ENCODE results near the gene SCAF8.
"Not testable (repeated sequence)": the region's sequence is repeated elsewhere in the genome, so short reads cannot be mapped to it uniquely, and the experiment has no call there.

SCAF8 gene

DNA sequence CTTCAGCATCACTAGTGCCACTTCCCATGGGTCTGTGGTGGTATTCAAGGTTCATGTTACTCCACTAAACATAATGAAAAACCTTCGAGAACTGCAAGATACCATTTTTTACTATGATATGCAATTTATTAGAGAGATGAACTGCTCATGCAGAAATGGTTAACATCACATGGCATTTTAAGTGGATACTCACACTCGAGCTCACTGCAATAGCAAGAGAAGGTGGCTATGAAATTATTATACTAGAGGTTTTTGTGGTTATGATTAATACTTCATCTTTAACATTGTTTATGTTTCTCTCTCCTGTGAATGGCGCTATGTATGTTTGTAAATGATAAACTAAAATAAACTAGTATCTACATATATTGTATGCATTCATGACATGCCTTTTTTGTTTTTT lies 35.1 kb downstream of the SCAF8 start:
- H3K4me3 Mint-ChIP-seq = peak overlapping the region in 1 of 2 donors; percentile 13
- no peaks in the 10 kb centered on the region for H3K9me3 Mint-ChIP-seq
- H3K27me3 Mint-ChIP-seq = no peaks in the 10 kb centered on the region
- peak overlapping the region in 1 of 2 donors; percentile 59 for H3K27ac Mint-ChIP-seq
- ATAC-seq (replicated peaks) (no peak), DNase-seq (no peak)
- peaks cover 56 to 83% of the 10 kb centered on the region in 2 donors for H3K4me1 Mint-ChIP-seq (ENCODE audit: low read depth in 2 of 2)
- H3K36me3 Mint-ChIP-seq (ENCODE audit: insufficient read depth) = peaks cover 27% of the 10 kb centered on the region

DNA sequence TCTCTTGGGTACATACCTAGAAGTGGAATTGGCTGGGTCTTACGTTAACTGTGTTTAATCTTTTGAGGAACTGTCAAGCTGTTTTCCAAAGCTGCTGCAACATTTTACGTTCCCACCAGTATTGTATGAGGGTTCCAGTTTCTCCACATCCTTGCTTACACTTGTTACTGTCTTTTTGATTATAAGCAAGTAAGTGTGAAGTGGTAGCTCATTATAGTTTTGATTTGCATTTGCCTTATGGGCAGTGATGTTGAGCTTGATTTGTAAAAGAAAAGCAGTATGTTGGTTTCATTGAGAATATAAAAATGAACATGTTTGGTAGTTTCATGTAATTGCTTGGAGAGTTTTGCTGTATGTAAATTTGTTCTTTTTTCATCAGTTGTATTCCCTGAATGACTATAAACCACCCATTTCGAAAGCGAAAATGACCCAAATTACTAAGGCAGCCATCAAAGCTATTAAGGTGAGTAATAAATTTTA lies 40.4 kb downstream of the SCAF8 start:
- H3K27me3 Mint-ChIP-seq = no peaks in the 10 kb centered on the region
- DNase-seq (no peak), ATAC-seq (replicated peaks) (peak; percentile 65)
- H3K4me3 Mint-ChIP-seq = peak overlapping the region; percentile 20 to 45
- H3K36me3 Mint-ChIP-seq (ENCODE audit: insufficient read depth) = peaks cover 27% of the 10 kb centered on the region
- H3K9me3 Mint-ChIP-seq = no peaks in the 10 kb centered on the region
- H3K27ac Mint-ChIP-seq = peak overlapping the region; percentile 63 to 87
- H3K4me1 Mint-ChIP-seq (ENCODE audit: low read depth in 2 of 2) = peaks cover 27 to 49% of the 10 kb centered on the region in 2 donors

DNA sequence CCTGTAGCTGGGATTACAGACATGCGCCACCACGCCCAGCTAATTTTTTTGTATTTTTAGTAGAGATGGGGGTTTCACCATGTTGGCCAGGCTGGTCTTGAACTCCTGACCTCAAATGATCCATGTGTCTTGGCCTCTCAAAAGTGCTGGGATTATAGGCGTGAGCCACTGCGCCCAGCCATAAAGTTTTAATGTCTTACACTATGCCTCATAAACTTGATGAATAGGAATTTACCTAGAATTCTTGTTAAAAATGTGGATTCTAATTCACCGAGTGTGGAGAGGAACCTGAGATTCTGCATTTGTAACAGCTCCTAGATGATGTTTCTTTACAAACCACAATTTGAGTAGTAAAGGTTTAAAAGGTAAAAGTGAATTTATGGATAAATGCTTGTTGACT lies 45.9 kb downstream of the SCAF8 start:
- not testable (repeated sequence) for H3K27ac Mint-ChIP-seq; DNase-seq; H3K27me3 Mint-ChIP-seq; H3K9me3 Mint-ChIP-seq; ATAC-seq (replicated peaks)
- H3K36me3 Mint-ChIP-seq (ENCODE audit: insufficient read depth) = peaks cover 49% of the 10 kb centered on the region
- H3K4me1 Mint-ChIP-seq (ENCODE audit: low read depth in 2 of 2) = peaks cover 20 to 45% of the 10 kb centered on the region in 2 donors
- H3K4me3 Mint-ChIP-seq = peak overlapping the region in 1 of 2 donors; percentile 8

DNA sequence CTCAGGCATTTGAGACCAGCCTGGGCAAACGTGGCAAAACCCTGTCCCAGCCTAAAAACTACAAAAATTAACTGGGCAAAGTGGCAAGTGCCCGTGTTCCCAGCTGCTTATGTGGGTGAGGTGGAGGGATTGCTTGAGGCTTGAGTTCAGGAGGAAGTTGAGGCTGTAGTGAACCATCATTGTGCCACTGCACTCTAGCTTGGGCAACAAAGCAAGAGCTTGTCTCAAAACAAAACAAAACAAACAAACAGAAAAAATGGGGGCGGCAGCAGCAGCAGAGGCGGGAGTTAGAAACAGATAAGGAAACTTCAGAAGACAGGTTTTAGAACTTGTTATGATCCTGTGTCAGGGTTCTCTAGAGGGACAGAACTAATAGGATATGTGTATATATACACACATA lies 49.0 kb downstream of the SCAF8 start:
- H3K36me3 Mint-ChIP-seq (ENCODE audit: insufficient read depth) = peaks cover 45% of the 10 kb centered on the region
- H3K4me3 Mint-ChIP-seq = no peak overlapping the region
- H3K4me1 Mint-ChIP-seq (ENCODE audit: low read depth in 2 of 2) = peaks cover 32 to 60% of the 10 kb centered on the region in 2 donors
- no peaks in the 10 kb centered on the region for H3K27me3 Mint-ChIP-seq
- H3K27ac Mint-ChIP-seq = peak overlapping the region; percentile 9 to 47
- no peaks in the 10 kb centered on the region for H3K9me3 Mint-ChIP-seq
- DNase-seq = no peak
- ATAC-seq (replicated peaks) = no peak

DNA sequence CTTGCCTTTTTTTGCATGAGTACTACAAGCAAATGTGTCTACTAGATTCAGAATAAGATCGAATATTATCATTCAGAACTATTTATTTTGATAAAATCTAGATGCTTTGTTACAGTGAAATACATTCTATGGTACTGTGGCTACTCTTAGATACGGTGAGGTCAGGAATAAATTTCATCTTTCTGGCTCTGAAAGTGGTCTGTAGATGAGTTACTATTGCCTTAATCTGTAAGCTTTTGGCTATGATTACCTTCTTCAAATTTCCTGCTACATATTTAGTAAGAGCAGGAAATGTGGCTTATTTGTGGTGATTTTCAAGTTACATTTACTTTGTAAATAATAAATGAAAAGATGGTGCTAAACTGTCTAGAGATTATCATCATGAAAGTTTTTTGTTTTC lies 50.0 kb downstream of the SCAF8 start:
- Mint-ChIP-seq H3K4me1 (ENCODE audit: low read depth in 2 of 2) (peaks cover 32 to 64% of the 10 kb centered on the region in 2 donors), H3K4me3 (no peak overlapping the region), H3K27me3 (no peaks in the 10 kb centered on the region), H3K36me3 (ENCODE audit: insufficient read depth) (peaks cover 54% of the 10 kb centered on the region), H3K27ac (peak overlapping the region in 1 of 2 donors; percentile 62), H3K9me3 (no peaks in the 10 kb centered on the region)
- ATAC-seq (replicated peaks) (no peak), DNase-seq (no peak)

DNA sequence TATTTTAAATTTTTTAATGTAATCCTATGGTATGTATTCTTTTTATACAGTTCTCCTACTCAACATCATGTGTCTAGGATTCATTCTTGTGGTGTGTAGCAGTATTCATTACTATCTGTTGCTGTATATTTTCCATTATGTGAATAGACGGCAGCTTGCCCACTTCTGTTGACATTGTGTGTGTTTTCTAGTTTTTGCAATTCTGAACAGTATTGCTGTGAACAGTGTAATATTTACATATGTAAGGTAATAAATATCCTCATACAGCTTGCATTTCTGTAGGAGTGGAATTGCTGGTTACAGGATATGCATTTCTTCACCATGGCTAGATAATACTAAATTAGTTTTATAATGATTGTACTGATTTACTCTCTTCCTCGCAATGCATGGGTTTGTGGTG lies 51.9 kb downstream of the SCAF8 start:
- DNase-seq (no peak), ATAC-seq (replicated peaks) (no peak)
- Mint-ChIP-seq H3K36me3 (ENCODE audit: insufficient read depth) (peaks cover 53% of the 10 kb centered on the region), H3K27ac (no peak overlapping the region), H3K4me3 (no peak overlapping the region), H3K9me3 (no peaks in the 10 kb centered on the region), H3K27me3 (no peaks in the 10 kb centered on the region), H3K4me1 (ENCODE audit: low read depth in 2 of 2) (peaks cover 32 to 55% of the 10 kb centered on the region in 2 donors)

DNA sequence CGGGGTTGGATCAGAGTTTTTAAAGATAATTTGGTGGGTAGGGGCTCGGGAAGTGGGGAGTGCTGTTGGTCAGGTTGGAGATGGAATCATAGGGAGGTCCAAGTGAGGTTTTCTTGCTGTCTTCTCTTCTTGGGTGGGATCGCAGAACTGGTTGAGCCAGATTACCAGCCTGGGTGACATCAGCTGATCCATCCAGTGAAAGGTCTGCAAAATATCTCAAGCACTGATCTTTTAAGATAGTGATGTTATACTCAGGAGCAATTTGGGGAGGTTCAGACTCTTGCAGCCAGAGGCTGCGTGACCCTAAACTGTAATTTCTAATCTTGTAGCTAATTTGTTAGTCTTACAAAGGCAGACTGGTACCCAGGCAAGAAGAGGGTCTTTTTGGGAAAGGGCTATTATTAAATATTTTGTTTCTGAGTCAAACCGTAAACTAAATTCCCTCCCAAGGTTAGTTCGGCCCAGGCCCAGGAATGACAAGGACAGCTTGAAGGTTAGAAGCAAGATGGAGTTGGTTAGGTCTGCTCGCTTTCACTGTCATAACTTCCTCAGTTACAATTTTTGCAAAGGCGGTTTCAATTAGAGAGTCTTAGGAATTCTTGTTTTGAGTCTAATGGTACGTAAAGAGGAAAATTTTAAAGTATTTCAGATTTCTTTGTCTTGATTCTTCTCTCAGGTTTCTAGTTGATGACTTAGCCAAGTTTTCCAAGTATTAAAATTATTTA lies 53.1 kb downstream of the SCAF8 start:
- H3K4me3 Mint-ChIP-seq = no peak overlapping the region
- DNase-seq = no peak
- H3K36me3 Mint-ChIP-seq (ENCODE audit: insufficient read depth) = peaks cover 59% of the 10 kb centered on the region
- no peak for ATAC-seq (replicated peaks)
- H3K27ac Mint-ChIP-seq = no peak overlapping the region
- H3K4me1 Mint-ChIP-seq (ENCODE audit: low read depth in 2 of 2) = peaks cover 24 to 50% of the 10 kb centered on the region in 2 donors
- H3K27me3 Mint-ChIP-seq = no peaks in the 10 kb centered on the region
- no peaks in the 10 kb centered on the region for H3K9me3 Mint-ChIP-seq

DNA sequence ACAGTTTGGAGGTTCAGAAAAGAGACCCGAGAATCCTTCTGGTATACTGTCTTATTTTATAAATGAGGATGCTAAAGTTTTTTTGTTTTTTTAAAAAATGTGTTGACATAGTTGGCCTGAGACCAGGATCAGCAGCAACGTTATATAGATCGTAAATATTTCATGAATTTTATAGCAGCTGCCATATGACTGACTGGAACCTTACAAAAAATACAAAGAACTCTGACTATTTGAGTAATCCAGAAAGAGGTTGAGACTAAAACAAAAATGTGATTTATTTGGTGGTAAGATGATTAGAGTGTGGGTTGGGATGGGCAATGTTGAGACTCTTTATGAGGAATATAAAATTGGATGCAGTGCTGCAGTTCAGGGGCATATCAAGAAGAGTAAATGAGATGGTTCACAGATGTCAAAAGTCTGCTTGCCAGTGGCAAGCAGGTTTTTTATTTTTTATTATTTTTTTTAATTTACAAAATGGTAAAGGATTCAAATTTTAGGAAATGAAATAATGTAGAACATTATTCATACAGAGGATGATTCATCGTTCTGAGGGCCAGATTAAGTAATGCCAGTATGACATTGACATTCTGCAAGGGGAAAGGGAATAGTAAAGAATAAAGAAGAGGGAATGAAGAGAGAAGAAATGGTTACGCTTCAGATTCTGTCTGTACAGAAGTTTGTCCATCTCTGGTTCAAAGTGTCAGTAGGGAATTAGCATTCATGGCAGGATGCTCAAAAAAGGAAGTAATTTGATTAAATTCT lies 58.5 kb downstream of the SCAF8 start:
- H3K4me1 Mint-ChIP-seq (ENCODE audit: low read depth in 2 of 2) = peaks cover 4 to 34% of the 10 kb centered on the region in 2 donors
- H3K4me3 Mint-ChIP-seq = no peak overlapping the region
- peaks cover 65% of the 10 kb centered on the region for H3K36me3 Mint-ChIP-seq (ENCODE audit: insufficient read depth)
- H3K27me3 Mint-ChIP-seq = no peaks in the 10 kb centered on the region
- no peaks in the 10 kb centered on the region for H3K9me3 Mint-ChIP-seq
- ATAC-seq (replicated peaks) = no peak
- H3K27ac Mint-ChIP-seq = peak overlapping the region; percentile 38 to 49
- DNase-seq = no peak

DNA sequence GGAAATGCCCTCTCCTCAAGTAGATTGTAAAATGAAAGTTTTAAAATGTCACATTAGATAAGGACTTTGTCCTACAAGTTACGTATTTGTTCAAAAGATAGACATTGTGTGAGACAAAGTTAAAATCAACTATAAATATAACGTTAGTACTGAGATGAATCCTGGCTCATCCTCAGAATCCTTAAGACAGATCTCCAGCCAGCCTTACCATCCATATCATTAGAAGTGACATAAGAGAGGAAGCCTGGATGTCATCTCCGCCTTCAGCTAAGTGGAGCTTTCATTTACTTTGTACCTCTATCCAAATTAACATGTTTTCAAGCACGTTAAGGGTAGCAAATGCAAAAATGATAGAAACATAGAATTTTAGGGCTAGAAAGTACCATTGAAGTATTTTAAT lies 59.1 kb downstream of the SCAF8 start:
- no peak overlapping the region for H3K4me3 Mint-ChIP-seq
- H3K4me1 Mint-ChIP-seq (ENCODE audit: low read depth in 2 of 2) = peaks cover 0 to 29% of the 10 kb centered on the region in 2 donors
- peaks cover 65% of the 10 kb centered on the region for H3K36me3 Mint-ChIP-seq (ENCODE audit: insufficient read depth)
- no peaks in the 10 kb centered on the region for H3K9me3 Mint-ChIP-seq
- DNase-seq = no peak
- H3K27ac Mint-ChIP-seq = no peak overlapping the region
- no peaks in the 10 kb centered on the region for H3K27me3 Mint-ChIP-seq
- no peak for ATAC-seq (replicated peaks)

DNA sequence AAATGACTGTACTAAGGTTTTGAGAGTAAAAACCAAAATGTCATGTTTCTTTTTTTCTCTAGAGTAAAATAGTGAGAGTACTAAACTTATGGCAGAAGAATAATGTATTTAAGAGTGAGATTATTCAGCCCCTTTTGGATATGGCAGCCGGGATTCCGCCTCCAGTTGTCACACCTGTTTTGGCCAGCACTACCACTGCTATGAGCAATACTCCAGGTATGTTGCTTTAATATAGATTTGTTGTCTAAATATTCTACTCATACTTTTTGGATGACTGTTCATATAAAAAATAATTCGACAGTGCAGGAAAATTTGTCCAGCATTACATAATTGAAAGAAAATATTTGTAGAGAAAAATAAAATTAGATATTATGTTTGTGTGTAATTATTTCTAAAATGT lies 59.5 kb downstream of the SCAF8 start:
- Mint-ChIP-seq H3K27me3 (no peaks in the 10 kb centered on the region), H3K4me1 (ENCODE audit: low read depth in 2 of 2) (peaks cover 0 to 26% of the 10 kb centered on the region in 2 donors), H3K4me3 (no peak overlapping the region), H3K27ac (no peak overlapping the region), H3K9me3 (no peaks in the 10 kb centered on the region), H3K36me3 (ENCODE audit: insufficient read depth) (peaks cover 63% of the 10 kb centered on the region)
- ATAC-seq (replicated peaks) (no peak), DNase-seq (no peak)

DNA sequence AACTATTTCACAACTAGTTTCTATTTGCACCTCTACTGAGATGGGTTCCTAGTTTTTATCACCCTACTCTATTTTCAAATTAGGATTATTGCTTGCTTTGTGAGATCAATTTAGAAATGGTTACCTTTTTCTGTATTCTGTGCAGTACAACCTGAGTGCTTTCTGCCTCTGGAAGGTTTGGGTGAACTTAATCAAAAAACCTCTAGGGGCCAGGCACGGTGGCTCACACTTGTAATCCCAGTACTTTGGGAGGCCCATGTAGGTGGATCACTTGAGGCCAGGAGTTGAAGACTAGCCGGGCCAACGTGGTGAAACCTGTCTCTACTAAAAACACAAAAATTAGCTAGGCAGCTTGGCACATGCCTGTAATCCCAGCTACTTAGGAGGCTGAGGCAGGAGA lies 63.3 kb downstream of the SCAF8 start:
- Mint-ChIP-seq H3K27me3 (no peaks in the 10 kb centered on the region), H3K9me3 (no peaks in the 10 kb centered on the region), H3K36me3 (ENCODE audit: insufficient read depth) (peaks cover 49% of the 10 kb centered on the region), H3K4me3 (no peak overlapping the region), H3K27ac (peak overlapping the region; percentile 49 to 77), H3K4me1 (ENCODE audit: low read depth in 2 of 2) (peaks cover 8 to 36% of the 10 kb centered on the region in 2 donors)
- ATAC-seq (replicated peaks) (no peak), DNase-seq (no peak)

DNA sequence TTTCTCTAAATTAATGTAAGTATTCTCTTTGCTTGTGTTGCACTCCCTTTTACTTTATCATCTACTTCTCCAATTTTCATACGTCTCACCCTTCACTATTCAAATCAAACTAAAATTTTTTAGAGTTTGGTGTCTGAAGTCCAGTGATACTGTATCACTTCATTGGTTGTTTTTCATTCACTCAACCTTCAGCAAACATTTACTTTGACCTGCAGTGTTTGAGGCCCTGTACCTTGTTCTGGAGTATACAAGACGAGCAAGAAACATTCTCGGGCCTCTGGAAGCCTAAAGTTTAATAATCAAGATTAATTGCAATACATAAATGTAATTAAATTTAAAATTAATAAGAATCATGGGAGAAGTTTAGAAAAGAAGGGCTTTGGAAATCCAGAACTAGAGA lies 64.6 kb downstream of the SCAF8 start:
- H3K27ac Mint-ChIP-seq = no peak overlapping the region
- no peak overlapping the region for H3K4me3 Mint-ChIP-seq
- no peaks in the 10 kb centered on the region for H3K27me3 Mint-ChIP-seq
- H3K36me3 Mint-ChIP-seq (ENCODE audit: insufficient read depth) = peaks cover 58% of the 10 kb centered on the region
- peaks cover 8 to 28% of the 10 kb centered on the region in 2 donors for H3K4me1 Mint-ChIP-seq (ENCODE audit: low read depth in 2 of 2)
- no peak for ATAC-seq (replicated peaks)
- no peaks in the 10 kb centered on the region for H3K9me3 Mint-ChIP-seq
- no peak for DNase-seq

DNA sequence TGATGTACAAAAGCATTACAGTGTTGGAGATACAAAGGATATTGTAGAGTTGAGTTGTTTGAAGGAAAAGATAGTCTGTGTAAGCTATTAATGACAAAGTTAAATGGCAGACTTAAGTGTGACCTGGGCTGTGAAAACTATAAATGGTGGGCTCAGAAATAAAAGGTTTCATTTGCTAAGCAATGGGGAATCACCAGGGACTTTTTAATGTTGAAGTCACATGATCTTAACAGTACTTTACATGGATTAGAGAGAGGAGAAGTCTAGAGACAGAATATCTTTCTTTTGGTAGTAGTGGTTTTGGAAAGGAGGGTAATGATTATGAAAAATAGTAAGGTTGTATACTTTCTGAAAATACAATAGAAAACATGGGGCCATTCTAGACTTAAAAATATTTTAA lies 67.1 kb downstream of the SCAF8 start:
- H3K9me3 Mint-ChIP-seq = no peaks in the 10 kb centered on the region
- DNase-seq (no peak), ATAC-seq (replicated peaks) (peak; percentile 52)
- peaks cover 52% of the 10 kb centered on the region for H3K36me3 Mint-ChIP-seq (ENCODE audit: insufficient read depth)
- H3K4me1 Mint-ChIP-seq (ENCODE audit: low read depth in 2 of 2) = peaks cover 8 to 26% of the 10 kb centered on the region in 2 donors
- H3K27ac Mint-ChIP-seq = peak overlapping the region; percentile 26 to 51
- no peak overlapping the region for H3K4me3 Mint-ChIP-seq
- H3K27me3 Mint-ChIP-seq = no peaks in the 10 kb centered on the region

All from effector memory CD8-positive, alpha-beta T cell (primary cell).